H1 (cell line): Measurements from ENCODE around the gene KHDC4. TPM values are rescaled to one million over a fixed set of nuclear protein-coding genes. Genes with fewer than 3 reads are reported as not detected.

Source experiments
- CHD7 ChIP-seq: fragments of 300-600 bp; sonication (generic); IDR thresholded peaks from 2 replicates; pipeline ENCODE4 v1.7.1; 2012; ENCODE audit warnings: low read length, moderate library complexity, mild to moderate bottlenecking, inconsistent platforms; ENCODE audit not compliant: insufficient replicate concordance
- polyA plus RNA-seq, 7 experiments: library from polyadenylated mRNA; depleted of rRNA in 3 of 7; stranded (reverse) in 5 of 7; unstranded in 2 of 7; fragments of >200 nt in 5 of 7; fragments of 200-250 nt in 2 of 7; gene quantifications; 1 replicate in 5 of 7; 2 replicates in 1 of 7; 4 replicates in 1 of 7; pipeline versions ENCODE4 v1.2.1 to v1.2.3, GENCODE V29; 2011 to 2013; ENCODE audit warnings: missing spikeins in 2 of 7, mixed read lengths in 2 of 7
- total RNA-seq: library from RNA; stranded (reverse); fragmentation: NEBNext Ultra II Directional; extraction: Animal tissue kit (Norgen Biotek cat#: 25700); gene quantifications from 2 replicates; pipeline ENCODE4 v1.2.1, GENCODE V29; 2021

Gene KHDC4
- total and polyA plus RNA-seq, 2 of the 8 experiments (the other 6 are each of a cell fraction or from before 2014, with no cell fraction given): 56.6 to 81.1 TPM

GRCh38 chr1:155971910-155972809 lies 37.9 kb upstream of the KHDC4 start (continued):
- no peak for TF ChIP-seq CHD7
